K562 (cell line): Measurements from ENCODE around the gene RIPOR2. TPM values are rescaled to one million over a fixed set of nuclear protein-coding genes. Genes with fewer than 3 reads are reported as not detected.

ENCODE experiments used
- ATAC-seq: fragments of 200-7000 bp; cut with Tn5 transposase; 3 replicates; pipeline ENCODE4 v1.9.1; 2020; ENCODE audit warnings: moderate library complexity
- BruUV-seq: library from RNA; stranded (reverse); fragments of 400-500 nt; replicated peaks from 2 replicates; lab custom pipeline; 2021; lab: Mats Ljungman, UMichigan
- CTCF ChIA-PET: fragments of 300-600 bp; formaldehyde crosslinking; extraction: SDS; loops from one replicate; lab custom pipeline; 2021; ENCODE audit warnings: low intra/inter-chr PET ratio; lab: Yijun Ruan, JAX
- POLR2A ChIA-PET: fragments of 300-600, 350-650 bp; sonication (Branson Sonifier 250); formaldehyde crosslinking; extraction: SDS; loops from one replicate; lab custom pipeline; 2021; ENCODE audit warnings: antibody characterized with exemption, inconsistent platforms; lab: Yijun Ruan, JAX
- DNase-seq, 4 experiments: peaks; one replicate each; pipeline versions ENCODE4 v3.0.0 to v3.0.0-alpha.2; 2011 to 2018; ENCODE audit warnings: low spot score in 3 of 4, mixed read lengths in 3 of 4; ENCODE audit errors: extremely low read depth in 1 of 4
- FAIRE-seq: peaks from 2 replicates; lab custom pipeline; 2011; peaks lifted over from hg19 to GRCh38; lab: Jason Lieb, UNC
- H2AFZ ChIP-seq: 2 replicates; pipeline ENCODE4 v1.6.0; 2011; ENCODE audit warnings: low read depth, low read length, control low read depth, inconsistent platforms
- H3K27ac ChIP-seq: fragments of 200-600 bp; 3 replicates; pipeline ENCODE4 v1.8.0; 2011; ENCODE audit warnings: low read depth, mild to moderate bottlenecking, control low read depth, inconsistent platforms, low read length, moderate library complexity, mixed read lengths; ENCODE audit errors: extremely low read depth
- H3K27me3 ChIP-seq, 2 experiments: fragments of 300-600 bp in 1 of 2; 2 replicates in 1 of 2; 3 replicates in 1 of 2; pipeline versions ENCODE4 v1.6.0 to v1.8.0; 2011; ENCODE audit warnings: inconsistent platforms in 2 of 2, low read length in 2 of 2, mild to moderate bottlenecking in 1 of 2, mixed read lengths in 1 of 2, moderate library complexity in 1 of 2; ENCODE audit not compliant: control insufficient read depth in 2 of 2, insufficient read depth in 2 of 2
- H3K36me3 ChIP-seq: fragments of 300-600 bp; 3 replicates; pipeline ENCODE4 v1.8.0; 2011; ENCODE audit warnings: mild to moderate bottlenecking, low read length, inconsistent platforms; ENCODE audit not compliant: control insufficient read depth, insufficient read depth
- H3K4me1 ChIP-seq, 2 experiments: fragments of 200-600 bp in 1 of 2; replicated peaks in 1 of 2; 2 replicates in 1 of 2; 3 replicates in 1 of 2; pipeline versions ENCODE4 v1.5.1 to v1.8.0; 2011; ENCODE audit warnings: inconsistent platforms in 2 of 2, low read length in 2 of 2, mild to moderate bottlenecking in 1 of 2, mixed read lengths in 1 of 2, moderate library complexity in 1 of 2; ENCODE audit not compliant: control insufficient read depth in 2 of 2, insufficient read depth in 2 of 2
- H3K4me2 ChIP-seq: 2 replicates; pipeline ENCODE4 v1.6.1; 2011; ENCODE audit warnings: low read length, control low read depth, inconsistent platforms, mixed read lengths; ENCODE audit not compliant: insufficient read depth
- H3K4me3 ChIP-seq: fragments of 200-600 bp; sonication (generic), shearing (Covaris generic); 2 replicates; pipeline ENCODE4 v1.5.1; 2016; ENCODE audit warnings: control low read depth, inconsistent platforms
- H3K79me2 ChIP-seq: fragments of 200-600 bp; 3 replicates; pipeline ENCODE4 v1.8.0; 2011; ENCODE audit warnings: low read length, inconsistent platforms; ENCODE audit not compliant: control insufficient read depth, insufficient read depth
- H3K9ac ChIP-seq, 2 experiments: 2 replicates each; pipeline versions ENCODE4 v1.6.0 to v1.6.1; 2011; ENCODE audit warnings: low read depth in 2 of 2, low read length in 2 of 2, control low read depth in 1 of 2, inconsistent platforms in 1 of 2, mild to moderate bottlenecking in 1 of 2, mixed read lengths in 1 of 2; ENCODE audit not compliant: insufficient read depth in 1 of 2
- H3K9me1 ChIP-seq: one replicate; pipeline ENCODE4 v1.6.0; 2011; ENCODE audit warnings: inconsistent platforms, mild to moderate bottlenecking, low read length, moderate library complexity; ENCODE audit not compliant: control insufficient read depth, insufficient read depth
- H3K9me3 ChIP-seq: replicated peaks from 2 replicates; pipeline ENCODE4 v1.5.1; 2011; ENCODE audit warnings: low read depth, low read length, inconsistent platforms; ENCODE audit not compliant: control insufficient read depth, insufficient read depth
- H4K20me1 ChIP-seq: replicated peaks from 2 replicates; pipeline ENCODE4 v1.6.1; 2011; ENCODE audit warnings: low read length, inconsistent platforms, mixed read lengths; ENCODE audit not compliant: control insufficient read depth, insufficient read depth
- CREB1 ChIP-seq, 2 experiments: sonication (generic) in 1 of 2; formaldehyde crosslinking in 1 of 2; IDR thresholded peaks; 2 replicates each; pipeline versions ENCODE4 v1.6.1 to v1.8.0; 2012 to 2022; ENCODE audit warnings: inconsistent platforms in 1 of 2, mild to moderate bottlenecking in 1 of 2, missing genetic modification reagents in 1 of 2, moderate library complexity in 1 of 2
- HEY1 ChIP-seq: fragments of 250-450 bp; sonication (Bioruptor Pico); IDR thresholded peaks from 2 replicates; pipeline ENCODE4 v1.5.0; 2020; ENCODE audit warnings: mild to moderate bottlenecking, moderate library complexity, borderline replicate concordance
- PPARD ChIP-seq: fragments of 250-450 bp; sonication (Bioruptor Pico); IDR thresholded peaks from 2 replicates; pipeline ENCODE4 v1.8.0; 2022; ENCODE audit warnings: inconsistent platforms, mild to moderate bottlenecking, moderate library complexity
- RNF2 ChIP-seq: sonication (generic); IDR thresholded peaks from 2 replicates; pipeline ENCODE4 v1.6.1; 2016
- TCF3 ChIP-seq: sonication (generic); formaldehyde crosslinking; IDR thresholded peaks from 2 replicates; pipeline ENCODE4 v1.4.0; 2020; ENCODE audit warnings: mild to moderate bottlenecking, missing genetic modification reagents
- WGBS: fragments of 100-300 bp; shearing (Covaris generic); methylation state at CpG from one replicate; pipeline ENCODE4 v1.1.6; 2016; ENCODE audit warnings: low coverage, mixed read lengths; ENCODE audit not compliant: insufficient coverage; ENCODE audit errors: missing lambda C conversion rate; 5-methylcytosine and 5-hydroxymethylcytosine counted together
- in situ Hi-C: fragments of 300-500 bp; cut with MboI; formaldehyde crosslinking; loops from 4 replicates; pipeline ENCODE4 v1.15.0; 2018; ENCODE audit warnings: inconsistent platforms, mixed read lengths
- intact Hi-C: fragments of 100-400 bp; cut with micrococcal nuclease; formaldehyde crosslinking; loops from 2 replicates; pipeline ENCODE4 v1.14.2; 2022
- polyA plus RNA-seq, 8 experiments: library from polyadenylated mRNA; depleted of rRNA in 4 of 8; stranded (reverse) in 5 of 8; unstranded in 3 of 8; fragments of >200 nt; fragmentation: Nextera tagmentation in 2 of 8; fragmentation: Illumina TruSeq in 1 of 8; extraction: Ambion mirVana in 2 of 8; extraction: Trizol in 1 of 8; gene quantifications; 2 replicates each; pipeline versions ENCODE4 v1.2.1 to v1.2.3, GENCODE V29; 2011 to 2014; ENCODE audit warnings: inconsistent platforms in 1 of 8, missing spikeins in 1 of 8
- total RNA-seq, 7 experiments: library from RNA; depleted of rRNA in 6 of 7; stranded (reverse); fragments of >200 nt in 6 of 7; fragmentation: Illumina TruSeq in 2 of 7; extraction: Trizol in 2 of 7; gene quantifications; 2 replicates each; pipeline versions ENCODE4 v1.2.1 to v1.2.3, GENCODE V29; 2011 to 2021; ENCODE audit warnings: low replicate concordance in 1 of 7
- TF ChIP-seq, protein P1 (sequence below): fragments of 450-650 bp; IDR thresholded peaks from 2 replicates; pipeline ENCODE4 v1.7.1; 2018; ENCODE audit warnings: mild to moderate bottlenecking, low read depth; ENCODE audit not compliant: partially characterized antibody

The RIPOR2 gene
- total and polyA plus RNA-seq, 9 of the 15 experiments (the other 6 are each of a cell fraction or from before 2014, with no cell fraction given): 0.04 to 1.0 (median 0.47) TPM; not detected in 2

- Histone ChIP-seq H3K36me3 (no peaks in the 10 kb centered on the region), H4K20me1 (no peaks in the 10 kb centered on the region), H3K4me1 (no peaks in the 10 kb centered on the region), H3K27me3 (peaks cover 12 to 26% of the 10 kb centered on the region in 2 experiments), H3K9me1 (no peaks in the 10 kb centered on the region), H3K9ac (no peak overlapping the region), H2AFZ (no peak overlapping the region), H3K9me3 (no peaks in the 10 kb centered on the region), H3K4me2 (no peak overlapping the region), H3K27ac (no peak overlapping the region), H3K4me3 (no peak overlapping the region), H3K79me2 (no peaks in the 10 kb centered on the region)
- POLR2A ChIA-PET: interaction anchor here (0.6 to 0.9 kb wide), 2 partner anchors 117 to 163 kb away, joined by 3 read pairs; no protein-coding TSS in a partner anchor
- 0% methylated on average over 3 of the region's 3 CpGs for WGBS
- in situ Hi-C loops: no loop called here
- no TSS peak for BruUV-seq
- intact Hi-C loops: no loop called here
- TF ChIP-seq CREB1 (IDR thresholded peaks at IDR 0.05) (no peak), CREB1 (CRISPR knock-in tag; IDR thresholded peaks at IDR 0.05) (no peak), RNF2 (no peak), HEY1 (CRISPR knock-in tag) (no peak), TCF3 (no peak), PPARD (no peak)
- TF ChIP-seq, protein P1, sequence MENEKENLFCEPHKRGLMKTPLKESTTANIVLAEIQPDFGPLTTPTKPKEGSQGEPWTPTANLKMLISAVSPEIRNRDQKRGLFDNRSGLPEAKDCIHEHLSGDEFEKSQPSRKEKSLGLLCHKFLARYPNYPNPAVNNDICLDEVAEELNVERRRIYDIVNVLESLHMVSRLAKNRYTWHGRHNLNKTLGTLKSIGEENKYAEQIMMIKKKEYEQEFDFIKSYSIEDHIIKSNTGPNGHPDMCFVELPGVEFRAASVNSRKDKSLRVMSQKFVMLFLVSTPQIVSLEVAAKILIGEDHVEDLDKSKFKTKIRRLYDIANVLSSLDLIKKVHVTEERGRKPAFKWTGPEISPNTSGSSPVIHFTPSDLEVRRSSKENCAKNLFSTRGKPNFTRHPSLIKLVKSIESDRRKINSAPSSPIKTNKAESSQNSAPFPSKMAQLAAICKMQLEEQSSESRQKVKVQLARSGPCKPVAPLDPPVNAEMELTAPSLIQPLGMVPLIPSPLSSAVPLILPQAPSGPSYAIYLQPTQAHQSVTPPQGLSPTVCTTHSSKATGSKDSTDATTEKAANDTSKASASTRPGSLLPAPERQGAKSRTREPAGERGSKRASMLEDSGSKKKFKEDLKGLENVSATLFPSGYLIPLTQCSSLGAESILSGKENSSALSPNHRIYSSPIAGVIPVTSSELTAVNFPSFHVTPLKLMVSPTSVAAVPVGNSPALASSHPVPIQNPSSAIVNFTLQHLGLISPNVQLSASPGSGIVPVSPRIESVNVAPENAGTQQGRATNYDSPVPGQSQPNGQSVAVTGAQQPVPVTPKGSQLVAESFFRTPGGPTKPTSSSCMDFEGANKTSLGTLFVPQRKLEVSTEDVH: no peak
- no peak for FAIRE-seq
- no peak for DNase-seq
- ATAC-seq: no peak
- CTCF ChIA-PET: no interaction called here
Observed at GRCh38 chr6:24881376-24881775, 54.4 kb downstream of the RIPOR2 start.
